Gastrocnemius medialis (tissue), 4 donors: ENCODE results near the gene DUOX1.

Experiments used
- POLR2A ChIP-seq, 2 donors: fragments of 450-650 bp; IDR thresholded peaks; one replicate each; pipeline ENCODE4 v1.6.1; 2017; ENCODE audit warnings: antibody characterized with exemption in 2 of 2, mild to moderate bottlenecking in 2 of 2, moderate library complexity in 2 of 2
- TF ChIP-seq, protein P1 (sequence below), 5 experiments: fragments of 450-650 bp in 3 of 5; fragments of 200-600 bp in 2 of 5; sonication (generic) in 2 of 5; IDR thresholded peaks in 4 of 5; conservative IDR thresholded peaks in 1 of 5; 1 replicate in 4 of 5; 2 replicates in 1 of 5; pipeline ENCODE4 v1.5.1; 2016 to 2019; ENCODE audit warnings: antibody characterized with exemption in 5 of 5, mild to moderate bottlenecking in 3 of 5, moderate library complexity in 3 of 5

DNA sequence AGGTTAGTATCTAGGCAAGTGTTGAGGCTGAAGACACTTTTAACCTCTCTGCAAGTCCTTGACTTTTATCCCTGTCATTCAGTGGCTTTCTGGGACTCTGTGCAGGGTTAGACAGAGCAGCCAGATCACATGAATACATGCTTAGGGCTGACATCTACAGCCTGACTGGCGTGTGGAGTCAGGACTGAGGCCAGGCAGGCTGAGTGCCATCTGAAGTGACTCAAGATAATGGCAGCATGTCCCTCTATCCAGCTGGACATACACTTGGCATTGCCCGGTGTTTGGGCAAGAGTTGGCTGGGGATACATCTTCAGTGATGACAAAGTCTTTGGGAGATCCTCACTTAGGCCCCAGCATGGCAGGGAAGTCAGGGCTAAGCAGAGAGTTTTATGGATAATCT is 38.2 kb upstream of the DUOX1 start:
- TF ChIP-seq, protein P1, sequence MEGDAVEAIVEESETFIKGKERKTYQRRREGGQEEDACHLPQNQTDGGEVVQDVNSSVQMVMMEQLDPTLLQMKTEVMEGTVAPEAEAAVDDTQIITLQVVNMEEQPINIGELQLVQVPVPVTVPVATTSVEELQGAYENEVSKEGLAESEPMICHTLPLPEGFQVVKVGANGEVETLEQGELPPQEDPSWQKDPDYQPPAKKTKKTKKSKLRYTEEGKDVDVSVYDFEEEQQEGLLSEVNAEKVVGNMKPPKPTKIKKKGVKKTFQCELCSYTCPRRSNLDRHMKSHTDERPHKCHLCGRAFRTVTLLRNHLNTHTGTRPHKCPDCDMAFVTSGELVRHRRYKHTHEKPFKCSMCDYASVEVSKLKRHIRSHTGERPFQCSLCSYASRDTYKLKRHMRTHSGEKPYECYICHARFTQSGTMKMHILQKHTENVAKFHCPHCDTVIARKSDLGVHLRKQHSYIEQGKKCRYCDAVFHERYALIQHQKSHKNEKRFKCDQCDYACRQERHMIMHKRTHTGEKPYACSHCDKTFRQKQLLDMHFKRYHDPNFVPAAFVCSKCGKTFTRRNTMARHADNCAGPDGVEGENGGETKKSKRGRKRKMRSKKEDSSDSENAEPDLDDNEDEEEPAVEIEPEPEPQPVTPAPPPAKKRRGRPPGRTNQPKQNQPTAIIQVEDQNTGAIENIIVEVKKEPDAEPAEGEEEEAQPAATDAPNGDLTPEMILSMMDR (IDR thresholded peaks at IDR 0.05 in 4 of 5, conservative IDR thresholded peaks at IDR 0.05 in 1 of 5) = no peak
- no peak for TF ChIP-seq POLR2A (IDR thresholded peaks at IDR 0.05)
